Natural killer cell (primary cell): ENCODE data around the gene IKZF5. TPM values are rescaled to one million over a fixed set of nuclear protein-coding genes. Genes with fewer than 3 reads are reported as not detected.
A peak's percentile ranks its signal among the peaks of the same experiment; 100 is the strongest.

Experiments
- ATAC-seq, 3 donors: fragments of 150-1000 bp in 2 of 3; fragments of 200-7000 bp in 1 of 3; cut with Tn5 transposase; 1 replicate in 1 of 3; 2 replicates in 2 of 3; pipeline ENCODE4 v1.10.0; 2021; ENCODE audit warnings: mild to moderate bottlenecking in 2 of 3, moderate library complexity in 2 of 3
- DNase-seq, 2 donors: peaks; one replicate each; pipeline versions ENCODE4 v3.0.0 to v3.0.0-alpha.2; 2013 to 2021; ENCODE audit warnings: mixed read lengths in 1 of 2
- H3K27ac ChIP-seq: one replicate; pipeline ENCODE4 v1.5.1; 2013; ENCODE audit warnings: mild to moderate bottlenecking, low read length
- H3K27me3 ChIP-seq: one replicate; pipeline ENCODE4 v1.6.1; 2013; ENCODE audit warnings: low read length; ENCODE audit not compliant: control insufficient read depth, insufficient read depth
- H3K36me3 ChIP-seq: one replicate; pipeline ENCODE4 v1.6.1; 2013; ENCODE audit warnings: low read length; ENCODE audit not compliant: control insufficient read depth, insufficient read depth
- H3K4me1 ChIP-seq: one replicate; pipeline ENCODE4 v1.6.1; 2013; ENCODE audit warnings: low read length; ENCODE audit not compliant: control insufficient read depth, insufficient read depth
- H3K4me3 ChIP-seq: one replicate; pipeline ENCODE4 v1.5.1; 2013; ENCODE audit warnings: low read length
- H3K9me3 ChIP-seq: one replicate; pipeline ENCODE4 v1.6.1; 2013; ENCODE audit warnings: low read length; ENCODE audit not compliant: control insufficient read depth, insufficient read depth
- H3K27ac Mint-ChIP-seq, 2 donors: one replicate each; pipeline ENCODE4 v1.8.0; 2022; ENCODE audit warnings: mild to moderate bottlenecking in 2 of 2, mixed read lengths in 2 of 2, moderate library complexity in 1 of 2
- H3K27me3 Mint-ChIP-seq, 2 donors: one replicate each; pipeline ENCODE4 v1.8.0; 2022; ENCODE audit warnings: low read depth in 2 of 2, mixed read lengths in 2 of 2
- H3K36me3 Mint-ChIP-seq: one replicate; pipeline ENCODE4 v1.8.0; 2022; ENCODE audit warnings: mixed read lengths
- H3K4me1 Mint-ChIP-seq, 2 donors: one replicate each; pipeline ENCODE4 v1.8.0; 2022; ENCODE audit warnings: mixed read lengths in 2 of 2
- H3K4me3 Mint-ChIP-seq: one replicate; pipeline ENCODE4 v1.8.0; 2022; ENCODE audit warnings: mild to moderate bottlenecking, moderate library complexity, mixed read lengths
- H3K9me3 Mint-ChIP-seq, 2 donors: one replicate each; pipeline ENCODE4 v1.8.0; 2022; ENCODE audit warnings: mixed read lengths in 2 of 2
- CTCF ChIP-seq: fragments of 200-600 bp; IDR thresholded peaks from one replicate; pipeline ENCODE4 v1.8.0; 2022; ENCODE audit warnings: antibody characterized with exemption
- WGBS: methylation state at CpG from one replicate; pipeline ENCODE4 v1.1.7; 2013; ENCODE audit warnings: missing lambda C conversion rate; ENCODE audit not compliant: insufficient coverage; 5-methylcytosine and 5-hydroxymethylcytosine counted together
- intact Hi-C: fragments of 100-400 bp; cut with micrococcal nuclease; formaldehyde crosslinking; loops from one replicate; pipeline ENCODE4 v1.14.2; 2022
- total RNA-seq, 4 donors: library from RNA; stranded (reverse); fragments of 120-200 nt in 1 of 4; gene quantifications; one replicate each; pipeline versions ENCODE4 v1.2.3 to v1.2.4, GENCODE V29; 2013 to 2022

The IKZF5 gene
- total RNA-seq, 3 donors from 2014 or later (not counting 1 experiment from before 2014, with no cell fraction given) = 40.3 to 65.0 (median 51.8) TPM

- 5% methylated on average over 29 of the region's 30 CpGs for WGBS
- H3K36me3 Mint-ChIP-seq = no peaks in the 10 kb centered on the region
- peaks cover 3% of the 10 kb centered on the region for H3K36me3 ChIP-seq
- peak overlapping the region; percentile 99 for H3K27ac ChIP-seq
- no peaks in the 10 kb centered on the region for H3K27me3 Mint-ChIP-seq
- DNase-seq (peak; percentile 26 to 75), ATAC-seq (peak; percentile 22 to 53 (median 34))
- peak overlapping the region; percentile 100 for H3K4me3 Mint-ChIP-seq
- no peaks in the 10 kb centered on the region for H3K27me3 ChIP-seq
- no peak for TF ChIP-seq CTCF
- peaks cover 14% of the 10 kb centered on the region for H3K4me1 ChIP-seq
- H3K9me3 ChIP-seq = no peaks in the 10 kb centered on the region
- no peaks in the 10 kb centered on the region for H3K9me3 Mint-ChIP-seq
- H3K4me3 ChIP-seq = peak overlapping the region; percentile 99
- intact Hi-C loops = loop anchor here (1.0 to 2.0 kb wide), 4 partner anchors 27 to 147 kb away; partner anchors contain the start of genes BUB3, C10orf88, FAM24B and PSTK
- peak overlapping the region; percentile 99 to 100 for H3K27ac Mint-ChIP-seq
- H3K4me1 Mint-ChIP-seq = peaks cover 53 to 55% of the 10 kb centered on the region in 2 donors
Observed at GRCh38 chr10:123007558-123008354, 839 bp downstream of the IKZF5 start.

GRCh38 chr10:123004298-123004697 is 4.3 kb downstream of the IKZF5 start:
- H3K4me1 Mint-ChIP-seq = peaks cover 61 to 62% of the 10 kb centered on the region in 2 donors
- H3K36me3 Mint-ChIP-seq = no peaks in the 10 kb centered on the region
- Histone ChIP-seq H3K4me1 (peaks cover 11% of the 10 kb centered on the region), H3K27ac (no peak overlapping the region), H3K36me3 (peaks cover 3% of the 10 kb centered on the region), H3K9me3 (no peaks in the 10 kb centered on the region), H3K4me3 (no peak overlapping the region), H3K27me3 (no peaks in the 10 kb centered on the region)
- no peak overlapping the region for H3K27ac Mint-ChIP-seq
- ATAC-seq (no peak), DNase-seq (no peak)
- H3K9me3 Mint-ChIP-seq = no peaks in the 10 kb centered on the region
- H3K4me3 Mint-ChIP-seq = no peak overlapping the region
- no peaks in the 10 kb centered on the region for H3K27me3 Mint-ChIP-seq
- WGBS = 100% methylated on average over 2 of the region's 2 CpGs
- intact Hi-C loops = no loop called here
- no peak for TF ChIP-seq CTCF

DNA sequence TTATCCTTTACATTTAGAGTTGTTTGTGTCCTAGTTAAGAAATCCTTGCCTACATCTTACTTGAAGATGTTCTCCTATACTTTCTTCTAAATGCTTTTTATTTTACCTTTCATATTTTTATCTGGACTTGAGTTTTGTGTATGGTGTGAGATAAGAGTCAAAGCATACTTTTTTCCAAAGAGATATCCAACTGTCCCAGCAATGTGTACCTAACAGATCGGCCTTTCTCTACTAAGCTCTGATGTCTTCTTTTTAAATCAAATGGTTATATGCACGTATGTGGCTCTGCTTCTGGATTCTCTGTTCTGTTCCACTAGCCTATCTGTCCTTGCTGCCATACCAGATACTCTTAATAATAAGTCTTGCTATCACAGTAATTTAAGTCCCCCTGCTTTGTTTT is 7.2 kb downstream of the IKZF5 start:
- 95% methylated on average over 2 of the region's 2 CpGs for WGBS
- Mint-ChIP-seq H3K27me3 (no peaks in the 10 kb centered on the region), H3K4me1 (peaks cover 44 to 46% of the 10 kb centered on the region in 2 donors)

More for the DNA sequence above, 7.2 kb downstream of the IKZF5 start:
- intact Hi-C loops = no loop called here
- Histone ChIP-seq H3K4me1 (no peaks in the 10 kb centered on the region), H3K9me3 (no peaks in the 10 kb centered on the region), H3K27me3 (no peaks in the 10 kb centered on the region), H3K4me3 (no peak overlapping the region), H3K36me3 (peaks cover 15% of the 10 kb centered on the region), H3K27ac (no peak overlapping the region)
- no peaks in the 10 kb centered on the region for H3K9me3 Mint-ChIP-seq
- H3K36me3 Mint-ChIP-seq = no peaks in the 10 kb centered on the region
- H3K27ac Mint-ChIP-seq = no peak overlapping the region
- ATAC-seq = no peak
- no peak for TF ChIP-seq CTCF
- no peak for DNase-seq
- no peak overlapping the region for H3K4me3 Mint-ChIP-seq
